MM.1S (cell line): ENCODE measurements around the gene SUV39H2.

Experiments used
- DNase-seq: peaks from one replicate; pipeline ENCODE4 v3.0.0-alpha.2; 2015
- H2AFZ ChIP-seq: fragments of 300-600 bp; sonication (generic); 2 replicates; pipeline ENCODE4 v1.6.0; 2016; ENCODE audit warnings: antibody characterized with exemption, low read length
- H3F3A ChIP-seq: fragments of 300-600 bp; sonication (generic); 2 replicates; pipeline ENCODE4 v1.6.1; 2016; ENCODE audit warnings: mild to moderate bottlenecking, antibody characterized with exemption, low read length, moderate library complexity, mixed read lengths; ENCODE audit not compliant: insufficient read depth
- H3K27ac ChIP-seq: fragments of 300-600 bp; sonication (generic); 2 replicates; pipeline ENCODE4 v1.5.1; 2016; ENCODE audit warnings: mild to moderate bottlenecking, low read length
- H3K27me3 ChIP-seq: fragments of 300-600 bp; sonication (generic); replicated peaks from 2 replicates; pipeline ENCODE4 v1.6.0; 2016; ENCODE audit warnings: low read length; ENCODE audit not compliant: insufficient read depth
- H3K36me3 ChIP-seq: fragments of 300-600 bp; sonication (generic); replicated peaks from 2 replicates; pipeline ENCODE4 v1.6.1; 2016; ENCODE audit warnings: mild to moderate bottlenecking, low read length, mixed read lengths; ENCODE audit not compliant: insufficient read depth
- H3K4me1 ChIP-seq: fragments of 300-600 bp; sonication (generic); 2 replicates; pipeline ENCODE4 v1.6.1; 2016; ENCODE audit warnings: low read length, mixed read lengths
- H3K4me2 ChIP-seq: fragments of 300-600 bp; sonication (generic); 2 replicates; pipeline ENCODE4 v1.6.0; 2016; ENCODE audit warnings: low read depth, low read length
- H3K4me3 ChIP-seq: fragments of 300-600 bp; sonication (generic); 2 replicates; pipeline ENCODE4 v1.5.1; 2016; ENCODE audit warnings: low read length, mixed read lengths
- H3K79me2 ChIP-seq: fragments of 300-600 bp; sonication (generic); 2 replicates; pipeline ENCODE4 v1.6.1; 2016; ENCODE audit warnings: mixed run types, low read length, mixed read lengths
- H3K9ac ChIP-seq: fragments of 300-600 bp; sonication (generic); 2 replicates; pipeline ENCODE4 v1.6.1; 2016; ENCODE audit warnings: low read length, mixed read lengths
- H3K9me2 ChIP-seq: fragments of 300-600 bp; sonication (generic); replicated peaks from 2 replicates; pipeline ENCODE4 v1.6.1; 2016; ENCODE audit warnings: mild to moderate bottlenecking, low read length, mixed read lengths; ENCODE audit not compliant: insufficient read depth
- H3K9me3 ChIP-seq: fragments of 300-600 bp; sonication (generic); replicated peaks from 2 replicates; pipeline ENCODE4 v1.6.1; 2016; ENCODE audit warnings: mild to moderate bottlenecking, low read length, mixed read lengths; ENCODE audit not compliant: insufficient read depth
- H4K20me1 ChIP-seq: fragments of 300-600 bp; sonication (generic); 2 replicates; pipeline ENCODE4 v1.6.1; 2016; ENCODE audit warnings: mild to moderate bottlenecking, low read length, moderate library complexity, mixed read lengths; ENCODE audit not compliant: insufficient read depth
- EZH2 ChIP-seq: fragments of 300-600 bp; sonication (generic); optimal IDR thresholded peaks from 2 replicates; pipeline ENCODE3; 2017; ENCODE audit warnings: low read depth, mild to moderate bottlenecking, antibody characterized with exemption, low read length, mixed read lengths
- EZH2phosphoT487 ChIP-seq: fragments of 300-600 bp; sonication (generic); IDR thresholded peaks from 2 replicates; pipeline ENCODE4 v1.6.1; 2018; ENCODE audit warnings: antibody characterized with exemption, low read length
- TF ChIP-seq, protein P1 (sequence below): fragments of 300-600 bp; sonication (generic); IDR thresholded peaks from 2 replicates; pipeline ENCODE4 v1.5.1; 2016; ENCODE audit warnings: antibody characterized with exemption, low read length, mixed read lengths

Gene SUV39H2

DNA sequence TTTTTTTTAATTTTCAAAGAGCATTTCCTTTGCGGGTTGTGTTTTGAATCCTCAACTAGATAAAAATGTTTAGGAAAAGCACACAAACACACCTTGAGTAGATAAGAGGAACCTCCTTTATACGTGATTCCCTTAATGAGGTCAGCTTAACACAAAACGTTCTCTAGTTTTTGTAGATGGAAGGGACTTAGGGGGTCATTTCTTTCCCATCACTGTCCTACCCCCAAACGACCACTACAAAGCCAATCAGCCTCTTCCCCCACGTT is 1.2 kb downstream of the SUV39H2 start:
- H3K27ac ChIP-seq, result no peak overlapping the region
- H3K36me3 ChIP-seq, result peaks cover 7% of the 10 kb centered on the region
- TF ChIP-seq EZH2 (no peak), EZH2phosphoT487 (no peak)
- TF ChIP-seq, protein P1, sequence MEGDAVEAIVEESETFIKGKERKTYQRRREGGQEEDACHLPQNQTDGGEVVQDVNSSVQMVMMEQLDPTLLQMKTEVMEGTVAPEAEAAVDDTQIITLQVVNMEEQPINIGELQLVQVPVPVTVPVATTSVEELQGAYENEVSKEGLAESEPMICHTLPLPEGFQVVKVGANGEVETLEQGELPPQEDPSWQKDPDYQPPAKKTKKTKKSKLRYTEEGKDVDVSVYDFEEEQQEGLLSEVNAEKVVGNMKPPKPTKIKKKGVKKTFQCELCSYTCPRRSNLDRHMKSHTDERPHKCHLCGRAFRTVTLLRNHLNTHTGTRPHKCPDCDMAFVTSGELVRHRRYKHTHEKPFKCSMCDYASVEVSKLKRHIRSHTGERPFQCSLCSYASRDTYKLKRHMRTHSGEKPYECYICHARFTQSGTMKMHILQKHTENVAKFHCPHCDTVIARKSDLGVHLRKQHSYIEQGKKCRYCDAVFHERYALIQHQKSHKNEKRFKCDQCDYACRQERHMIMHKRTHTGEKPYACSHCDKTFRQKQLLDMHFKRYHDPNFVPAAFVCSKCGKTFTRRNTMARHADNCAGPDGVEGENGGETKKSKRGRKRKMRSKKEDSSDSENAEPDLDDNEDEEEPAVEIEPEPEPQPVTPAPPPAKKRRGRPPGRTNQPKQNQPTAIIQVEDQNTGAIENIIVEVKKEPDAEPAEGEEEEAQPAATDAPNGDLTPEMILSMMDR, result no peak
- peak overlapping the region; percentile 78 for H3K4me2 ChIP-seq
- peaks cover 87% of the 10 kb centered on the region for H3K79me2 ChIP-seq
- H3K27me3 ChIP-seq, result no peaks in the 10 kb centered on the region
- H3K9me2 ChIP-seq, result no peaks in the 10 kb centered on the region
- no peaks in the 10 kb centered on the region for H3F3A ChIP-seq
- H2AFZ ChIP-seq, result no peak overlapping the region
- peak overlapping the region; percentile 80 for H3K4me3 ChIP-seq
- H4K20me1 ChIP-seq, result no peaks in the 10 kb centered on the region
- no peak for DNase-seq
- H3K9ac ChIP-seq, result peak overlapping the region; percentile 89; the same call in 1 of the 2 replicates
- H3K9me3 ChIP-seq, result no peaks in the 10 kb centered on the region
- peaks cover 13% of the 10 kb centered on the region for H3K4me1 ChIP-seq

DNA sequence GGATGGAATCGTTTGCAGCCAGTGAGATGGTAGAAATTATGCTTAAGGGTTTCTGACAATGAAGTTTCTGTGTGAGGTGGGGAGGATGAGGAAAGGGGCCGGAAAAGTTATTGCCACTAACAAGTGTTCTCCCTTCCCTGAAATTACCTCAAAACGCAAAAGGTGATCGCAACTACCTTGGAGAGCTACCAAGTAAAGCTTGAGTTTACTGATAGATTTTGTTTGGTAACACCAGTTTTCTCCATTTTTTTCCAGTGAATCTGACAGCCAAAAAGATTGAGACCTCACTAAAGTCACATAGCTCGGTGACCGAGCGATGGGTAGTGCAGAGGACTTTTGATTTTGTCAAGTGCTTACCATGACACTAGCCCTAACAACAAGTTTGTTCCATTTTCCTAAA is 1.6 kb downstream of the SUV39H2 start:
- Histone ChIP-seq H3K4me3 (peak overlapping the region; percentile 80), H3K4me1 (peaks cover 13% of the 10 kb centered on the region), H3K79me2 (peaks cover 91% of the 10 kb centered on the region), H3K9me2 (no peaks in the 10 kb centered on the region), H3K9ac (peak overlapping the region; percentile 89; the same call in 1 of the 2 replicates), H4K20me1 (no peaks in the 10 kb centered on the region), H3K9me3 (no peaks in the 10 kb centered on the region), H2AFZ (no peak overlapping the region), H3K36me3 (peaks cover 8% of the 10 kb centered on the region), H3K27me3 (no peaks in the 10 kb centered on the region), H3K4me2 (peak overlapping the region; percentile 78), H3F3A (no peaks in the 10 kb centered on the region), H3K27ac (no peak overlapping the region)
- TF ChIP-seq EZH2 (no peak), EZH2phosphoT487 (no peak)
- TF ChIP-seq, protein P1, result no peak
- DNase-seq, result no peak

DNA sequence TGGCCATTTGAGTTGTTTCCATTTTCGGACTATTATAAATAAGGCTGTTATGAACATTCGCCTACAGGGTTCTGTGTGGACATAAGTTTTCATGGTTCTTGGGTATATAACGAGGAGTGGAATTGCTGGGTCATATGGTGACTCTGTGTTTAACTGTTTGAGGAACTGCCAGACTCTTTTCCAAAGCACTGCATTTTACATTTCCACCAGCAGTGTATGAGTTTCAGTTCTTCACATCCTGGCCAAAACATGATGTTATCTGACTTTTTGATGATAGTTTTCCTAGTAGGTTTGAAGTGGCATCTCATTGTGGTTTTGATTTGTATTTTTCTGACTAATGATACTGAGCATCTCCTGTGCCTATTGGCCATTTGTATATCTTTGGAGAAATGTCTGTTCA is 5.4 kb downstream of the SUV39H2 start:
- TF ChIP-seq EZH2 (no peak), EZH2phosphoT487 (no peak)
- TF ChIP-seq, protein P1, result no peak
- Histone ChIP-seq H3F3A (no peaks in the 10 kb centered on the region), H3K36me3 (peaks cover 14% of the 10 kb centered on the region), H3K4me1 (peaks cover 8% of the 10 kb centered on the region), H3K9me3 (no peaks in the 10 kb centered on the region), H3K9me2 (no peaks in the 10 kb centered on the region), H3K4me3 (no peak overlapping the region), H3K9ac (no peak overlapping the region), H3K79me2 (peaks cover 98% of the 10 kb centered on the region), H3K27ac (no peak overlapping the region), H2AFZ (no peak overlapping the region), H3K27me3 (no peaks in the 10 kb centered on the region), H3K4me2 (no peak overlapping the region), H4K20me1 (no peaks in the 10 kb centered on the region)
- no peak for DNase-seq
